COLO829 (cell line): ENCODE data around the gene ADCY5.

Experiments used
- DNase-seq: peaks from one replicate; pipeline ENCODE4 v3.0.0; 2012; ENCODE audit warnings: low spot score

ADCY5 gene

DNA sequence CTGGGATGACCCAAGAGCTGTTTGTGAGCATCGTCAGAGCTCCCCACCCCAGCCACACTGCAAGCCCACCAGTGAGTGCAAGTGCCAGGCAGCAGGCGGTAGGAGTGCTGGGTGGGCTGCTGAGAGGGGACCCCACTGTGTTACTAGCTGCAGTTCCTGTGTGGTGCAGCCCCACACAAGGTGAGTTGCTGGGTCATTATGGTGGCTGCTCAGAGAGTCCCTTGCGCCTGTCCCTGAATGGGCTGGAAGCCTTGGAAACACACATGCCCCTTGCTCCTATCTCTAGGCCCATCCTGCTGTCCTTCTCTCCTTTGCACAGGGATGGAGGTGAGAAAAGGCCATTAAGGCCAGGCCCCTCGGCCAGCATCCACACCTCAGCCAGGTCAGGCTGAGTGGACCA is 163.4 kb downstream of the ADCY5 start:
- no peak for DNase-seq

DNA sequence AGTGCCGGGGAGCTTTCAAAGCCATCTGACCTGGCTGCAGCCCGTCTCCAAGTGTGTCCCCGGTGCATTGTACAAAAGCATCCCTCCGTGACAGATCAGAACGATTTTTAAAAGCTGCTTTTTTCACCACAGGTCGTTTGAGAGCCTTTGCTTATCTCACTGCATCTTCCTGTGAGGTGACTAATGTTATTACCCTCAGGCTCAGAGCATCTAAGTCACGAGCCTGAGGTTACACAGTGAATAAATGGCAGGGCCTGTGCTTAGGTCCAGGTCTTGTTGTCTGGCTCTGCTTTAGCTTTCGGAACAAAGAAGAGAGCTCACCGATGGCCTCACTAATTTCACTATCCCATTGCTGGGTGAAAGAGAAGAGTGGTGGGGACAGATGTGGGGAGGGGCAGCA is 163.8 kb downstream of the ADCY5 start:
- peak; percentile 35 for DNase-seq

DNA sequence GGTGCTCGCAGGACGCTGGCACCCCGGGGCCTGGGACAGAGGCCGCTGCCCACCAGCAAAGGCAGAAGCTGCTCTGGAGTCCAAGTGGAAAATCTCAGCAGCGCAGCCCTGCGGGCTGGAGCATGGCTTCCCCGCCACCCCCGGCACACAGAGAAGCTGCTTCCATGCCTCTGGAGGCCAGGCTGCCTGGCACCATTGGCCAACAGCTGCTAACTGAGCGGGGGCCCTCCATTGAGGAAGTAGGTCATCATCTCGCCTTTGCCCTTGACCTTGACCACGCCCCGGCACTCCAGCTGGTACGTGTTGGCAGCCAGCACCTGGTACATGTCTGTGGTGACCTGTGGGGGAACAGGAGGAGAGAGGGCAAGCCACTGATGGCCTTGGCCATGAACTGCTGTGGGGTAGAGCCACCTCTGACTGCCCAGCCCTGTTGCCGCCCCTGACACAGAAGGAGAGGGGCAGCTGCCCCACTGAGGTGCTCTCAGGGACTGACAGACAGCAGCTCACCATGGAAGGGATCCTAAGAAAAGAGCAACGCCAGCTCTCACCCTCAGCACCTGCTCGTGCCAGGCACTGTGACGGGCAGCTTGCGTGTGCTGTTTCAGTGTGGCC is 164.4 kb downstream of the ADCY5 start:
- DNase-seq: no peak

DNA sequence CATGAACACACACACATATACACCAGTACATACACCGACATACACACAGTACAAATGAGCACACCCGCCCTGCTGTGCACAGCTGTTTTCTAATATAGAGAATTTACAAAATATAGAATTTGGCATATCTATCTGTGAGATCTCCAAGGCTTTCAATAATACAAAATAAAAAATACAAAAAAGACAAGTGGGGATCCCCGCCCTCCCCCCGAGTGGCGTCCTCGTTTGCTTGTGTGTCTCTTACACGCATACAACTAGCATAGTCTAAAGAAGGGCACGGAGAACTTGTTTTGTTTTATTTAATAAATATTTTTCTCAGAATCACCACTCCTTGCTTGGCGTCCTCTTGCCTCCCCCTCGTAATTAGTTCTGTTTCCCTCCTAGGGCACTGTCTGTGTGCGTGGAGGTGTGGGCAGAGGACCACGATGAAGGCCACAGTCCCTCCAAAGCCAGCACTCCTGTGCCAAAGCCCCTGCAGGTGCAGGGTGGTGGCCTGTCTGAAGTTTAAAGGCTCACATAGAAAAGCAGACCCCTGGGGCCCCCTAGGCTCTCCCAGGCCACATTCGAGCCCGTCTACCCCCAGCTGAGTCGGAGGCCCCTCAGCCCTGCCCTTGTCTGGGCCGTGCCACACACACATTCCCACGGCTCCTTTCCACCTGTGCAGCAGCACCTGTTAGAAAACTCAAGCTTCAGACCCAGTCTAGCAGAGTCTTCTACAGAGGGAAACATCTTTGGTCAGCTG is 165.1 kb downstream of the ADCY5 start:
- no peak for DNase-seq

DNA sequence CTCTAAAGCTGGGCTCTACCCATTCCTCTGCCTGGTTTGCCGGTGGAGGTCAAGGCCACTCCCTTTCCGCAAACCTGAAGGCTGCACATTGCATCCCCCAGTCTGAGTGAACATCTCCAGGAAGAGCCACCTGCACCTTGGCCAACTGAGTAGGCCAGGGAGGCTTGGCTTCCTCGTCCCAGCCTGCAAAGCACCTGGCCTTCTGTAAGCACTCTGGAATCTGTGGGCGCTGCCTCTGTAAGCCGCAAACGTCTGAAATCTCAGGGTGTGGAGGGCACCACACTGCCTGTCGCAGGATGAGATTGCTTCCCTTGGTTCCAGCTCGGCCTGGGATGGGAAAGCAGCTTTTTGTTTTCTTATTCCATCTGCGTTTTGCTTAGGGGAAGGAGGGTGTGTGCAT is 165.8 kb downstream of the ADCY5 start:
- no peak for DNase-seq

DNA sequence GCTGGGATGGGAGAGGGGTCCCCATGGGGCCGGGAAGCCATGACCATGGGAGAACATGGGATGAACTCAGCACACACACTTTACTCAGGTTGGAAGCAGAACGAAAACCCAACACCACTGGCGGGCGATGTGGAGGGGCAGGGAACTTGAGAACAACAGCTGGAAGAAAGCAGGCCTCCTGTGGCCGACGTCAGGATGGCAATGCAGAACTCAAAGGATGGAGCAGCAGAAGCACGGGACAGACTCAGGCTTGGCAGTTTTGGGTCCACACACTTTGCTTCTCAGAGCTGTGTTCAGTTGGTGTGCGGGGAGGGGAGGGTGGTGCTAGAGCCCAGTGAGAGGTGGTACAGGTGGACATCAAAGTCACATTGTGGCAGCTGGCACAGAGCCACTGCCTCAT is 166.4 kb downstream of the ADCY5 start:
- no peak for DNase-seq

DNA sequence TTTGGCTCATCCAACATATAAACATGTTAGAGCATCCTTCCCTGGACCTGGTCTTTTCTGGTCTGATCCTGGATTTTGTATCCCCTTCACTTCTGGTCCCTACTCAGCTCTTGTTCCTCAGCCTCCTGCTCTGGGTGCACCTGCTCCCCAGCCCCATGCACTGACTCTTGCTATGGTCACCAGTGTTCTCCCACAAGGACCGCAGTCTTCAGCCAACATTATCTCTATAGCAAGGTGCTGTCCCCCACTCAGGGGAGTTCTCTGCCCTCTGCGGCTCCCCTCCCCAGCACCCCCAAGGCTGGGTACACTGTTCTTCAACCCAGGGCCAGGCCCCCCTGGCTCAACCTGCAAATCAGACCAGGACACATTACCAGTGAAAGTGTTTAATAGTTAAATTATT is 167.0 kb downstream of the ADCY5 start:
- no peak for DNase-seq

DNA sequence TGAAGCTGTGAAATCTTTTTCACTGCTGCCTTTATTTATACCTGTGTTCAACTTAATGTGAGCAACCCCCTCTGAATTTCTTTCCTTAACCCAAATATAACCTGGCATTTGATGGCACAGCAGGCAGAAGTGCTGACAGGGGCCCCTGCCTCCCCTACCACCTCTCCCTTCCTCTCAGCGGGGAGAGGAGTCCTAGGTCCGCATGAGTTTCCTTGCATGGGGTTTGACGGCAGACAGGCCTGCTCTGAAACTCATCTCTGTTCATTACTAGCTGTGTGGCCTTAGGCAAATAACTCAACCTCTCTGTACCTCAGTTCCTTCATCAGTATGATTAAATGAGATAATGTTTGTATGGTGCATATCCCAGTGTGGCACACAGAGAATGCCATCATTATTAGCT is 167.5 kb downstream of the ADCY5 start:
- no peak for DNase-seq

DNA sequence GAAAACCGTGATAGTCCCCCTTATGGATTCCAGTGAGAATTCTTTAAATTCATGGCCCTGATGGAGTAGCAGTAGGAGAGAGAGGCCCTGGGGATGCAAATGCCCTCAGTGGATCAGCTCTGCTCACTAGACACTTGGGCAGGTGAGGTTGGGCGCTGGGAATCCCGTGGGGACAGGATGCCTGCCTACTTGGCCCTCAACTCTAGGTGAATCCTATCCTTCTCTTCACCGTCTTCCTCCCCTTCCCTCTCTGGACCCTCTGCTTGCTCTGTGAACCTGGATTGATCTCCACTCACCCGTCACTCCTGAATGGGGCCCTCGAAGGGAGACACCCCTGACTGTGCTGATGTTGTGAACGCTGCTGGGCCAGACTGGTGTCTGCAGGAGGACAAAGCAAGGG is 169.8 kb downstream of the ADCY5 start:
- DNase-seq: no peak

DNA sequence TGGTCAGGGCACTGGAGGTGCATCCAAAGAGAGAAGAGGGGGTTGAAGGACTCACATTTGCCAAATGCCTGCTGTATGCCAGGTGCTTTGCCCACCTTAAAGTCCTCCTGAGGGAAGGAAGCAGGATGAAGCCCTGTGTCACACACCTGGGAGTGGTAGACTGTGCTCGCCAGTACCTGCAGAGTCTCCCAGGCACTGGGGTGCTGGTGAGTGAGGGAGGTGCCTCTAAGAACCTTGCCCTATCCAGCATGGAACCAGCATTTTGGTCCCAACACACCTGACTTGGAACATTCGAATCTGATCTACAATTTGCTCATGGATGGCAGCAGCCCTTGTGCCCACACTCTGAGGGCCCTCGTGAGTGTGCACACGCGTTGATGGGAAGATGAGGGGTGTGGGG is 170.4 kb downstream of the ADCY5 start:
- DNase-seq: no peak

DNA sequence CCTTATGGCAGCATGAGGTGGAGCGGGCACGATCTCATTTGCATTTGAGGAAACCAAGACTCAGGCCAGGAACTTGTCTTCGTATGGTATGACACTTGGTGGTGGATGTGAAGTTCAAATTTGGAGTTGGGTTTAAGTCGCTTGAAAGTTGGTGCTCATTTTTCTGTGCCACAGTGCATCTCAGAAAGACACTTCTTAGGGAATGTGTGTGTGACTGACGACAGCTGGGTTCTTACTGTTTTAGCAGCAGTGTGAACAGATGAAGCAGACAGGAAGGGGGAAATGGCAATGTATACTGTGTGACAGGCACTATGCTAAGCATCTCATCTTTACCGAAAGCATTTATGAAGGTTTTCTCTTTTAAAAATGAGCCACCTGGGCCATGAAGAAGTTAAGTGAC is 171.8 kb downstream of the ADCY5 start:
- no peak for DNase-seq

DNA sequence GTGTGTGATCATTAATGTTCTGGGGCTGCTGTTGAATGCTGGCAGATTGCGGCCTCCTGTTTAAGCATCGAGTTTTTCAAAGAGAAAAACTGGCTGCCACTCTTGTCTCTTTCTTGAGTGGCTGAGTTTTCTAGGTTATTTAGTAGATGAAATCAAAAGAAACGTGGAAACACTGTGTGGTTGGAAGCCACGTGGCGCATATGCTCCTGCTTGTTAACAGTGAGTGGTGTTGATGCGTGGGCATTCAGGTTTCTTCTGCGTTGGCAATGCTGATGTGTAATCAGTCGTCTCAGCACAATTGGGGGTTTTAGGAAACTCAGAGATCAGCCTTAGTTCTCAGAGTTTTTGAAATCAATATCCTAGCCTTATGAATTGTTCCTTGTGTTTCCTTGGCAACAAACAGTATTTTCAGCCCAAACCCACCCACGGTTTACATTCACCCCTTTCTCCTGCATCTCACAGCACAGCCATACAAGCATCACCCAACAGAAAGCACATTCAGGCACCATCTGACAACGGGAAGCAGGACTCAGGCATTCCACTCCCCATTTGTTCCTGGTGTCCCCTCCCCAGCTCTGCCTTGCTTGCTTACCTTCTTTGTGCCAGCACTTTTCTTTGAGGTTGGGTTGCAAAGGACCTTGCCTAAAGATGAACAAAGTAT is 172.4 kb downstream of the ADCY5 start:
- DNase-seq: no peak

DNA sequence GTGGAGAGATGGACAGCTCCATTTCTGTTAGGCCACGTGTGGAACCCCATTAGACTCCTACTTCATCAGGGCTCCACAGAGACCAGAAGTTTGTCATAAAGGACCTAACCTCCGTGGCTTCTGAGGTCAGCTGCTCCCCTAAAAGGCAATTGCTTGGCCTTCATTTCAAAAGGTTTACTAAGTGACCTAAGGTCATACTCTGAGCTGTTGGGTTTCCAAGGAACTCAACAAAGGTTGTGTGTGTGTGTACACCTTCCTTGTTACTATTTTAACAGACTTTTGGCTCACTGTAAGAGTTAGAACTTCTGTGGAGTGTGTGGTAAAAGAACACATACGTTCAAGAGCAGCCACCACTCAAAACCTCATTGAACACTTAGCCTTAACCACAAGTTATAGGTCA is 173.2 kb downstream of the ADCY5 start:
- DNase-seq: no peak

DNA sequence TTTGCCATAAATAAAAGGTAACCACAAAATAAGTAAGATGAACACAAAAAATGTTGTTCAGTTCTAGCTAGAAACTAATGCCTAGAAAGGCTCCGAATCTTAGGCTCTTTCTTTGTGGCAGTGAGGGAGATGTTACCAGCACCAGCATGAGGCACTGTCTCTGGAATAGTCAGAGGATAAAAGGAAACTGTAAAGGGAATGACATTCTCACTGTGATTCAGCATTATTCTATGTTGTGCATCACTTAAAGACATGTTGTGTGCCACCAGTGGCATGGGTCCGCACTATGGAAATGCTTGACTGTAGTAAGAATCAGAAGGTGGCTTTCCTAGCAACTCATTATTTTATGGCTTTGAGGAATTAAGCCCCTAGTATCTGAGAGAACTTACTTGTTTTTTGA is 176.3 kb downstream of the ADCY5 start:
- peak; percentile 65 for DNase-seq

DNA sequence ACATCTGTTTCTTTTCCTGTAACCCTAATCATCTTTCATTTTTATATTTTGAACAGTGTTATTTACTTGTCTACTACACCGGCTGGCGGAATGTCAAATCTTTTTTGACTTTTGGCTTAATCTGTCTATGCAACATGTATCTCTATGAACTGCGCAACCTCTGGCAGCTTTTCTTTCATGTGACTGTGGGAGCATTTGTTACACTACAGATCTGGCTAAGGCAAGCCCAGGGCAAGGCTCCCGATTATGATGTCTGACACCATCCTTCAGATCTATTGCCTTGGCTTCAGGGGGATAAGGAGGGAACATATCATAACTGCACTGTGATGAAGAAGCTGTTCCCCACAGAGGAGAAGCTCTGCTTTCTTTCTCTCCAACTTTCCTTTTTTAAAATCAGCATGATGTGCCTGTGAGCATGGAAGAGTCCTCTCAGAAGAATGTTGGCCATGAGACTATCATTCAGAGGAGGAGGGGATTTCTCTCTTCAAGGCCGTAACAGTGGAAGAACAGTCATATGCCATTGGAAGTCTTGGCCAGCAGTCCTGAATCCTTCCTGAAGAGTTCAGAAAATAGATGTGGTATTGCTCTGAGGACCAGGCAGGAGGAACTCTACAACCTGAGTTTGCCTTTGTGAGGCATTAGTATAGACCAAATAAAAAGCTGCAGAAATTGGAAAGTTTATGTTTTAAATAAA is 177.3 kb downstream of the ADCY5 start:
- DNase-seq: no peak

DNA sequence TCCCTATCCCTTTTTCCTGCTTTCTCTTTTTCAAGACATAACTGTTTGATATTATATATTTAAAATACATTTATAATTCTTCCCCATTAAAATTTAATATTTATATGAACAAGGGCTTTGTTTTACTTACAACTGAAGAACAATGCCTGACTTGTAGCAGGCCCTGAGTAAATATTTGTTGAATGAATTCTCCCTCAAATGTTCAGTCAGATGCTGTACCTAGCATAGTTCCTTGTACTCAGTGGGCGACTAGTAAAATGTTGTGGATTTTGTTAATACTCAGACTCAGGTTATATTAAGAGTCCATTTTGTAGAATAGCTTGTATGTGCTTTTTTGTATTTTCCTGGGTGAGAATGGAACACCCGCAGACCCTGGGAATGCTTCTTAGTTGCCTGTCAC is 178.1 kb downstream of the ADCY5 start:
- peak; percentile 39 for DNase-seq

DNA sequence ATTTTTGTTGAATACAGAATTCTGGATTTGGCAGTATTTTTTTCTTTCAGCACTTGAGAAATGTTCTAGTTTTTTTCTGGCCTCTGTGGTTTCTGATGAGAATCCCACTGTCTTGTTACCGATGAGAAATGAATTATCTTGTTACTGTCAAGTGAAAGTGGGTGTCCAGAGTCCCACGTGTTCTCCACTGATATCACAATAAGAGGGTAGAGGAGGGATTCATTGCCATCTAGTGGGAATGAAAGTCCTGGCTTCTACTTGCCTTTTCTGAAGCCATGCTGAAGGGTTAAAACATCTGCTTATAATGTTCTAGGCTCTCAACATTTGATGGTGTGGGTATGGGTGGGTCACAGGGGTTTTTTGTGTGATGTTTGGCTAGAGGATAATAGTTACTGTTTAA is 181.1 kb downstream of the ADCY5 start:
- DNase-seq: no peak

DNA sequence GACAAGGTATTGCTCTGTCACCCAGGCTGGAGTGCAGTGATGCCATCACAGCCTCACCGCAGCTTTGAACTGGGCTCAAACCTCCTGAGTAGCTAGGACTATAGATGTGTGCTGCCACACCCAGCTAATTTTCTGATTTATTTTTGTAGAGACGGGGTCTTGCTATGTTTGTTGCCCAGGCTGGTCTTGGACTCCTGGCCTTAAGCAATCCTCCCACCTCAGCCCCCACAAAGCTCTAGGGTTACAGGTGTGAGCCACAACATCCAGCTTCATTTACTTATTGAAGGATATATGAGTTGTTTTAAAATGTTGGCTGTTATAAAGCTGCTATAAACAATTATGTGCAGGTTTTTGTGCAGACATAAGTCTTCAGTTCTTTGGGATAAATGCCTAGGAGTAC is 184.9 kb downstream of the ADCY5 start:
- DNase-seq: no peak

DNA sequence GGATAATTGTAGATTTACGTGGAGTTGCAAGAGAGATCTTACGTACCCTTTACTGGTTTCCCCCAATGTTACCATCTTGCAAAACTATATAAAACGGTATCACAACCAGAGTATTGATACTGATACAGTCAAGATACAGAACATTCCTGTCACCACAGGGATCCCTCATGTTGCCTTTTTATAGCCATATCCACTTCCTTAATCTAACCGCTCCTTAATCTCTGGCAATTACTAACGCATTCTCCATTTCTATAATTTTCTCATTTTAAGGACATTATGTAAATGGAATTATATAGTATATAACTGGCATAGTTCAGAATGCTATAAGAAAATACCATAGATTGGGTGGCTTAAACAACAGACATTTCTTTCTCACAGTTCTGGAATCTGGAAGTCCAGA is 186.0 kb downstream of the ADCY5 start:
- no peak for DNase-seq

DNA sequence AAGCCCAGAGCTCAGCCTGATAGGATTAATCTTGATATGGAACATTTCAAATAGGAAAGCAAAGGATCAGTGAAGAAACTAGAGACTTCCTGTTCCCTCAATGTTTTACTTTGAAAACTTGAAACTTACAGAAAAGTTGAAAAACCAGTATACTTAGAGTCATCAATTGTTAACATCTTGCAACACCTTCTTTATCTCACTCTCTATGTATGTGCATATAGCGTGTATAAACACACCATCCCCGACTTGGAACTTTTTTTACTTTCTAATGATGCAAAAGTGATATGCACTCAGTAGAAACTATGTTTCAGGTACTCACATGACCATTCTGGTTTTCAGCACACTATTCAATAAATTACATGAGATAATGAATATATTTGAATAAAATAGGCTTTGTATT is 186.7 kb downstream of the ADCY5 start:
- DNase-seq: no peak

DNA sequence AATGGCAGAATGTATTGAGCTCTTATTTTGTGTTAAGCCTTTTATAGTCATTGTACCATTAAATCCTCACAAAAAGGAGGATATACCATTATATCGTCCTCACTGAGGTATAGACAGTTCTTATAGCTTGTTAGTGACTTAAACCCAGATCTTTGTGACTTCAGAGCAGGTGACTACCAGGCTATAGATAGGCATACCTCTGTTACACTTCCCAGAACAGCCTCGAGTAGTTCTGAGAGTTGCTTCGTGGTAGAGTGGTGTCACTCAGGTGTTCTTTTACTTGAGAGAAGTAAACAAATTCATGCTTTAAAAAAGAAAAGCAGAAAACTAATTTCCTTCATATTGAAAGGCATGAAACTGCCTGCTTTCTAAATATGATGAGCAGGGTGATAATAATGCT is 187.2 kb downstream of the ADCY5 start:
- DNase-seq: no peak

DNA sequence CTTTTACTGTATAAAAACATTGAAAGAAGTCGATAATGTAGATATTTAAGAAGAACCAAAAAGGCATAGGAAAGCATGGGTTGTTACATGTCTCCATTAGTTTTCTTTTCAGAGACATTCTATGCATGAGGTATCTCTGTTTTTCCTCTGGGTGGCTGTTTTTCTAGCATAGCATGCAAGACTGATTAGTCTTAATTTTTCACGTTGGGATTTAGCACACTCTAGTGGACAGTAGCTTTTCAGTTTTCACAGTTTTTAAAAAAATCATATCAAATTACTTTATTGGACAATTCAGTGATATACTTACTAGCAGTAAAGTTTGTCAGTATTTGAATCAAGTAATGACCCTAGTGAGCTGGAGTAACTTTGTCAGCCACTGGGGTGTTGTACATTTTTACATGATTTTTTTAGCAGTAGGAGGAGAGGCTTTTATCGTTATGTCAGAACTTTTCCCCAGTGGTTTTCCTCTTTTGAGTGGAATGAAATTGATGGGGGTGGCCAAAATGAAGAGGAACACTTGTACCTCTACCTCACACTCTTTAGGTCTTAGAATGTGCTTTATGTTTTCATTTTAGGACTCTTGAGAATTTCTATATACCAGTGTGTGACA is 190.0 kb downstream of the ADCY5 start:
- DNase-seq: peak; percentile 69

DNA sequence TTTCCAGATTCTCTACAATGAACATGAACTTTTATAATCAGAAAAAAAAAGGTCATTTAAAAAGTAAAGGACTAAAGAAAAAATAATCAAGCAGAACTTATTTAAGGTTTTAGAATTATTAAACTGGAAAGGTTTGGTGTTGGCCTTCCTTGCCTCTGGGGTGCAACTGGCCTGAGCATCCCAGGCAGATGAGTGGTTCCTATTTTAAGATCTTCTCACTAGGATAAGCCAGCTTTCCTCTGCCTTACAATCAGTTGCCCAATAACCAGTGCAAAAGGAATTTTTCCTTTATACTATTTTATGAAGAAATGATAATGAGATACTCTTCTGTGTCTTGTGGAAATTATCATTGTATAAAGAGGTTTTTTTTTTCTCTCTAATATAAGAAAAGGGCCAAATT is 190.5 kb downstream of the ADCY5 start:
- no peak for DNase-seq
